Activated T-cell treated with anti-CD3 and anti-CD28 coated beads, Interleukin-2, amount 50 U/mL, for 1 hour (primary cell): ENCODE measurements around the gene GASK1B.
A peak's percentile ranks its signal among the peaks of the same experiment; 100 is the strongest.

ENCODE experiments used
- DNase-seq: peaks from one replicate; pipeline ENCODE4 v3.0.0-alpha.2; 2020

The GASK1B gene

DNA sequence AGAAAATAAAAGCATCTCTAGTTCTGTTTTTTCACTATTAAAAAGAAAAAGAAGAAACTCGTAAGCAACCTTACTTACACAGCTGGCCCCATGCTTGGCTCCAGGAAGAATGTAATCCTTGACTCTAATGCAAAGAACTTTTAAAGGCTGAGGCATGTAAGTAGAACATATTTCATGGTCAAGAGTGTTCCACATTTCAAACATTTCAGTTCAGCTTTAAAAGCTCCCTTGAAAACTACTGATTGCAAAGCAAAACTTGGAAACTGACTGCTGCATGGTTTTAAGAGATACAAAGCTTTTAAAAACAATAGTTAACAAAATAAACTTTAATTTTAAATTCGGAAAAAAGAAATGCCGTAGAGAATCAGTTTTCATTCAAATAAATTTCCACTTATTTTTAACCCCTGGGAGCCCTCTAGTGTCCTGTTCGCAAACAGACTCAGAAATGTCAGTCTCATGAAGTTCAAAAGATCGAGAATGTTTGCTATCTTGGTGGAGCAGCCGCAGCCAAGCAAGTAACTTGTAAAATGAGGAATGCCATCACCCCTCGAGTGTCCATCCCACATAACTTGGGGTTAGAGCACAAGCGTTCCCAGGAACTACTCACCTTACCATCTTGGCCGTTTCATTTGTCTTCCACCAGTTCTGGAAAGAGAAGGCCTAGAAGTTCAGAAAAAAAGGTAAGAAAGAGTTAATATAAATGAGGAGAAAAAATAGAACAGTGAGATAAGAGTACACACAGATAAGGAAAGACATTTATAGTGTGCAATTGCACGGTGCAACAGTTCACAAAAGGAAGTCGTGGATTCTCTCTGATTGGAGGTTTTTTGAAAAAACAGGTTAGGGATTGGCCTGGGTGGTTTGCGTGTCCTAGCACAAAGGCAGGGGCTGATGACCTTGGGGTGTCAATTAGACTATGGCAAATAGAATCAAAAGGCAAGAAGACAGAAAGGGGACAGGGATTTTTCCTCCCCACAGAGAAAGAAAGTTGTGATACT is at the start of gene GASK1B:
TSS of gene GASK1B (minus strand) at position 765 of the 998 bp plus-strand sequence. CDS start 1,650 bp downstream, outside the sequence.
- DNase-seq: no peak

DNA sequence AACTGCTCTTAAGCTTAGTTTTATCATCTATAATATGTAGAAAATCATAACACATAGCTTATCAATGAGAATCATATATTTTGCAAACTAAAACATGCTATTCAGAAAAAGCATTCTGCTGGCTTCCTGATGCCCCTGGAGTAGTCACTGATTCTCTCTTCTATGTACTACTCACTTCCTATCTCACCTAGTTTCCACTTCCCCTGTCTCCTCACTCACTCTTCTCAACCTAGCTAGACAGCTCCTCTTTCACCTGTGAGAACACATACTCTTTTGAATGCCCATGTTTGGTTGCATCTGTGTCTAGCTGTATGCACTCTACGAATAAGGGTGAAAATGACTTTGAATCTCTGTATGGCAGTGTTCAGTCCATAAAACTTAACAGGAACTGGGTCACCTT is 46.8 kb upstream of the GASK1B start:
- DNase-seq: no peak

DNA sequence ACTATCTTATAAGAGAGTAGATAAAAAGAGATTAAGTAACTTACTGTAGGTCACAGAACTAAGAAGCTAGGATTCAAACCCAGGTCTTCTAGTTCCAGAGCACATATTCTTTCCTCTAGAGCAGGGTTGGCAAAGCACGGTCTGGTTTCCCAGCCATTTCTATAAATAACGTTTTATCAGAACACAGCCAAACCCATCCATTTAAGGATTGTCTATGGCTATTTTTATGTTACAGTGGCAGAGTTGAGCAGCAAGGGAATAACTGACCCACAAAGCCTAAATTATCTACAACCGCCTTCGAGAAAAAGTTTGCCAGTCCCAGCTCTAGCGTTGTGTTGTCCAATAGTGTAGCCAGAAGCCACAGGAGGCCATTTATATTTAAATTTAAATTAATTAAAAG is 44.9 kb upstream of the GASK1B start:
- DNase-seq: no peak

DNA sequence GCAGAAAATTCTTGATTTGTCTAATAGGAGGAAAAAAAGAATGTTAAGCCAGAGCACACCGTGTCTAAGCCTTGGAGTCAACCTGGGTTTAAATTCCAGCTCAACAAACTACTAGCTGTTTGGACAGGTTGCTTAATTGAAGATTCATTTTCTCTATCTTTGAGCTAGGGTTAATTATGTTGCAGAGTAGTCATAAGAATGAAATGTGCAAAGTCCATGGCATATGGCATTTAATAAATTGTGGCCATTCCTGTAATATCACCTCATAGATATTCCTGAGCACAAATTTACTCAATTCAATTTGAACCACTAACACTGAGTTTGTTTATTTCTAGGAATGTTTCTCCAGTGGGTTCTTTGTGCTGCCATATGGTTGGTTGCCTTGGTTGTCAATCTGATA is 42.0 kb upstream of the GASK1B start:
- no peak for DNase-seq

DNA sequence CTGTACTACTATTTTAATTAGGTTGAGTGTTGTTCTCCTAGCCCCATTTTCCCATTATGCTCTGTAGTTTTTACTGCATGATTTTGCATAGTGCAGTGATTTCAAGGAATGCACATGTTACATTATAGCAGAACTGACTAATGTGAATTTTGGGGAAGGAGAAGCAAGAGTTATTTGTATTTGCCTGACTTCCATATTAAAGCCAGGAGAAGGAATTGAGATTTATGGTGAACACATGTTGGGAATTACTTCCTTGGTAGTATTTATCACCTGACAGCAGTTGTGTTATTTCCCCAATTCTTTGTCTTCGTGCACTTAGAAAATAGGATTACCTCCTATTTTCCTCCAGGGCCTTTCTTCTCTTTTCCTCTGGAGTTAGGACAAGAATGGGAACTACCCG is 40.6 kb upstream of the GASK1B start:
- no peak for DNase-seq

DNA sequence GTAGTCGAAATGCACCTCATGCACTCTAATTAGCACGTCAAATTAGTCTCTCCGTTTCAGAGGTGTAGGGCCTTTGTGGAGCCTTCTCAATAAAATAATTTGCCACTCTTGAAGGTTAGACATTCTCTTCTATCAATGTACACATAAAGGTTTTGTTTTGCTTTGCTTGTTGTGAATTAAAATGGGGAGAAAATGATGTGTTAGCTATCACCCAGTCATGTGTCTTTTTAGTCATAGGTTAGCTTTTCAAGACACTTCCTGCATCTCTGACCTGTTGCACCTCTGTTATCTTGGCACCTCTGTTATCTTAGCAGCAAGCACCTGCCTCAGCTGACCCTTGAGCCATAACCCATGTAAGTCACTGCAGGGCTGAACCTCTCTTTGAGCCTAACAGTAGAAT is 38.4 kb upstream of the GASK1B start:
- DNase-seq: no peak

DNA sequence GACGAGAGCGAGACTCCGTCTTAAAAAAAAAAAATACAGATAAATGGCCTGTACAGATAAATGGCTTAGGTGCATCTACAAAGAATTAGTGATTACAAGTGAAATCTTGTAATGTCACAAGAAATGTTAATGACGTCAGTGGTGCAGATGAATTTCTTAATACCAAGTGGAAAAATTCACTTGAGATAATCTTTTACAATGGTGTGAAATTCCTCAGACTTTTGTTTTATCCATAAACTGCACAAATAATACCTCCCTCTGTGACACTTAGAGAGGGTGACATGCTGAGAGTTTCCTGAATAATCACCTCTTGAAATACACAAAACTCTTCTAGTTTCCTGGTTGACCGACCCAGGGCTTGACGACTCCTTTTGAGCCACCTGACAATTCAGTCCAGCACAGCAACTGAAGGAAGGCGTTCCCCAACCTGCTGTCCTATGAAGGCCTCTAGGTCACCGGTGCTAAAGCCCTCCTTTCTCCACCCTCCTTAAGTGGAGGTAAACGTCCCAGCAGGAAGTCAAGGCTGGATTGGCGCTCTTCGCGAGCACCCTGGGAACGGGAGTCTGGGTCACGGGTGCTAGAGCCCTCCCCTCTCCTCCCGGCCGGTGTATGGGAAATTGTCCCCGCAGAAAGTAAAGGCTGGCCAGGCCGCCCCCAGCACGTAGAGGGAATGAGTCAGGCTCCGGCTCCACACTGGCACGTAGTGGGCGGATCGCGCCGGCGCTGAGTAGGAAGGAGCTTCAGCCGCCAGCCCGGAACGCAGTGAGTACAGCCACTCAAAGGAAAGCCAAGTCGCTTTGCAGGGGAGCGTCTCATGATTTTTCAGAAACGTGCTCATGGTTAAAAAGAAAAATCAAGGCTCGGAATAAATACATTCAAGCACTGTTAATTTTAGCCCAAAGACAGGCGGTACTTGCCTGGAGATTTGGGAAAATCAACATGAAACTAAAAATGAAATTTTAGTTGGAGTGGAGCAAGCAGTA is 37.3 kb upstream of the GASK1B start, which contains the start of gene TMEM144:
TSS of gene TMEM144 (plus strand) at position 662 of the 983 bp plus-strand sequence. CDS start 2,182 bp downstream, outside the sequence.
- DNase-seq: peak; percentile 19

DNA sequence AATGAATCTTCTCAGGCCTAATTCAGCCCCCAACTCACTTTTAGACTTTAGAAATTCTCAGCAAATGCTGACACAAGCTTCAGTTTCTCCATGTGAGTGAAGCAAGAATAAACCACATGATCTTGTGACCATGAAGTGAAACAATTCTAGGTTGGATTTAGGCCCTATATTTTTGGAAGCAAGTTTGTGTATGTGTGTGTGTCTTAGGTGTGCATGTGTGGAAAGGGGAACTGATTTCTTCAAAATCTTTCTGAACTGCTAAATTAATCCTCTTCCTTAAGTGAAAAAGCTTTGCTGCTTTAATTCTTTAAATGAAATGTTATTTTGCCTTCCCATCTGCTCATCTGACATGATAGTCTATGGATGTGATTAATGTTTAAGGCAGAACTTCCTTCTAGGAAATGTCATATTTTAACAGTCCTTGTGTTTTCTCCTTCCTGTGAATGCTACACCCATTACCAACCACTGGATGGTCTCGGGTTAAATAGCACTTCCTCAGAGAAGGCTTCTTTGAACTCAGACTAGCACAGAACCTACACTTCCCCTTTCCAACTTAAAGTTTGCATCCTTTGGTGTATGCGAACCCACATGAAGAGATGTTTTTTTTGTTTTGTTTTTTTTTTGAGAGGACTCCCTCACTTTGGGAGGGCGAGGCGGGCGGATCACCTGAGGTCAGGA is 36.3 kb upstream of the GASK1B start:
- DNase-seq: no peak

DNA sequence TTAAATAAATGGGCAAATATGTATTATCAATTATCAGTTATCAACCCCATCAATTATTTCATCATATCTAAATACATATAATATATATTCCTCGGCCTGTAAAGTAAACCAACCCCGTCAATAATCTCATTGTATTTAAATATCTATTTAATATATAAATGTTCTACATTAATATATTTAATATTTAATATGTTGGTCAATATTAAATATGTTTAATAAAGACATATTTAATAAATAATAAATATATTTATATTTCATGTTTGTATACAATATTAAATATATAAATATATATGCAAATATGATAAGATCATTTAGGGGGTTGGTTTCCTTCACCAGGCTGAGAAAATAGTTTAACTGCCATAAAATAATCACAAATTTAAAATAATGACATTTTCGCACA is 31.1 kb upstream of the GASK1B start:
- DNase-seq: no peak

DNA sequence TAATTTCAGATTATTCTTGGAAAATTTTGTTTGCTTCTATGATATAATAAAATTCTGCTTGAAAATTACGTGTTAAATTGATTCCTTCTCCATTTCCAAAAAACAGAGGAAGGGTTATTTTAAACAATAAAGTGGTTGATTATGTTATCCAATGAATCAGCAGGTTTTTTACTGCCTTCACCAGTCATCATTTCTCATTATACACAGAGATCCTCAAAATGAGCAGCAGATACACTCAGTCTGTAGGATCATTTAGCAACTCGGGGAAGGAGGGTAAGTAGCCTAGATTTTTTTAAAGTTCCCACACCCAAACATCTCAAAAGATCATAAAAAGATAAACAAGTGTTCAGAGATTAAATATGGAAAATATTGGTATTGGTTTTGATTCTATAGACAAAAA is 30.6 kb upstream of the GASK1B start:
- no peak for DNase-seq

DNA sequence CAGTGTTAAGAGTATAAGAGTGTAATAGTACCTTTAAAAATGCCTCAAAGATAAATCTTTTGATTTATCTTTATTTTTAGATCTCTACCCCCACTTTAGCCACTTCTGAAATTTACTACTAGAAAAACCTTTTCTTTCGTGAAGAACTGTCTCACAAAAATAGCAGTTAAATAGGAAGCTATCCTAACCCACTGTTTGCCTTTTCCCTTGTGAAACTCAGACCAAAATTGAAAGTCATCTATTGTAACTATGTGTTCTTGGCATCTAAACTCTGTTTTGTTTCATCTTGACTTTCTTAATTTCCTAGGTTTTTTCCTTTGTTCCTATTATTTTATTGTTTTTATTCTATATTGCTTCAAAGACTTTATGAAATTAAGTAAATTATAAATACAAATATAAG is 29.7 kb upstream of the GASK1B start:
- DNase-seq: no peak

DNA sequence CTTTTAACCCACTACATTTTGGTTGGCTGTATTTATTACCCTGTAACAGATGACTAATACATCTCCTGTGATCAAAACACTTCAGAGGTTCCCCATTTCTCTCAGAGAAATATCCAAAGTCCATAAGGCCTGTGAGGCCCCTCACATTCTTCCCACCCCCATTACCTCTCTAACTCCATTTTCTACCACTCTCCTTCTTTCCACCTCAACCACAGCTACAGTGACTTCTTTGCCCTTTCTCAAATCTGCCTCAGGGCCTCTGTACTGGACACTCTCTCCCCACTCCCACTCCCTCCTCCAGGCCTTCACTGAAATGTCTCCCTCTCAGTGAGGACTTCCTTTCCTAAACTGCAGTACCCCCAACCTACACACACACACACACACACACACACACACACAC is 29.1 kb upstream of the GASK1B start:
- DNase-seq: no peak

DNA sequence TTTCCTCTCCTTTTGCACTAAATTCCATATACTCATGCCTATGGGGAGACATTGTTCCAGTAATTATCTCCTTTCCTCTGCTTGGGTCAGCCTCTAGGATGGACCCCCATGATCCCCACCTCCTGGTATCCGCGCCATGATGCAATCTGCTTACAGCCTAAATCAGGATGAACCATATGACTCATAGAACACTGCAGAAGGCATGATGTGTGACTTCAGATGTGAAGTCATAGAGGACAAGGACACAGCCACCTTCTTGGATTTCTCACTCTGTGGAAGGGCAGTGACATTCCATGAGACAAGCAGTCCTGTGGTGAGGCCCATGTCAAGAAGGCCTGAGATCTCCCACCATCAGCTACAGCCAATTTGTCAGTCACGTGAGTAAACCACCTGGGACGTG is 28.5 kb upstream of the GASK1B start:
- no peak for DNase-seq

DNA sequence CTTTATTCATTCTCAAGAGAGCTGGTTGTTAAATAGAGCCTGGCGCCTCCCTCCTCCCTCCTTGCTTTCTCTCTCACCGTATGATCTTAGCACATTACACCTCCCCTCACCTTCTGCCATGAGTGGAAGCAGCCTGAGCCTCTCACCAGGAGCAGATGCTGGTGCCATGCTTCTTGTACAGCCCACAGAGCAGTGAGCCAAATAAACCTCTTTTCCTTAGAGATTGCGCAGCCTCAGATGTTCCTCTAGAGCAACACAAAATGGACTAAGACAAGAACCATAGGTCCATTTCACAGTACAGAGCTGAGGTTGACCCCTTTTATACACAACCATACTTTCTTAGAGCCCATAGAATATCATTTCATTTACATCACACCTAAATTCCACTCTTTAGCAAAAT is 27.4 kb upstream of the GASK1B start:
- no peak for DNase-seq

DNA sequence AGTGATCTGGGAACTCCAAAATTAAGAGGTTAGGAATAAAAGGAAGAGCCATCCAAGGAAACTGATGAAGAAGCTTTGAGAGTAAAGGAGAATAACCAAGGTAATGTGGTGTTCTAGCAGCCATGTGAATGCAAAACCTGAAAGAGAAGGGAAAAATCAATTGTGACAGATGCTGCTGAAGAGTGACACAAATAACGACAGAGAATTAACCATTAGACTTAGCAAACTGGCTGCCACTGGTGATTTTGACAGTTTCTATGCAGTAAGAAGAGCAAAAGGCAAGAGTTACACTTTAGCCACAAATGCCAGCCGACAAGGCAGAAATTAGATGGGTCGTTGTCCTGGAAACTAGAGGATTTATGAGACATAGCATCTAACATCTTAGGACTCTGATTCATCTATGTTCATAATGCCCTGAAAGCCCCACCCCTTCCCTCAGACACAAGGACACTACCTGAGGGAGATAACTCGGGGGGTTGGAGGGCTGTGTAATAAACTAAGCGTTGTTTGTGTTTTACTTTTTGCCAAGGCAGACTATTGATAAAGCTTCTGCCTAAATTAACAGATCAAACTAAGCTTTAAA is 24.5 kb upstream of the GASK1B start:
- DNase-seq: no peak

DNA sequence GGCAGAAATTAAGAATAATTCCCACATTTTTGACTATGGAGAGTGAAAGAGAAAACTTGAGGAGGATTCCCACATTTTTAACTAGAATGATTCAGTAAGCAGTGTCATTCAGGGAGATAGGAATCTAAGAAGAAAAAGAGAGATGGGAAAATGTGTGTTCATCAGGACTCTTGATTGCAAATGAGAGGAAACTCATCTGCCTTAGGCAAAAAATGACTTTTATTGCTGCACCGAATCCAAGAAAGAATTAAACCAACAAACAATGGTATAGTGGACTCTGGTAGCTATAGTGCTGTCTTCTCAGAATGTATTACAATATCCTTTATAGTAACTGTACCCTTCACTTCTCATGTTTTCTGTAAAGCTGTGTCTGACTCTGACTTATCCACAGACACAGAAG is 22.5 kb upstream of the GASK1B start:
- DNase-seq: no peak

DNA sequence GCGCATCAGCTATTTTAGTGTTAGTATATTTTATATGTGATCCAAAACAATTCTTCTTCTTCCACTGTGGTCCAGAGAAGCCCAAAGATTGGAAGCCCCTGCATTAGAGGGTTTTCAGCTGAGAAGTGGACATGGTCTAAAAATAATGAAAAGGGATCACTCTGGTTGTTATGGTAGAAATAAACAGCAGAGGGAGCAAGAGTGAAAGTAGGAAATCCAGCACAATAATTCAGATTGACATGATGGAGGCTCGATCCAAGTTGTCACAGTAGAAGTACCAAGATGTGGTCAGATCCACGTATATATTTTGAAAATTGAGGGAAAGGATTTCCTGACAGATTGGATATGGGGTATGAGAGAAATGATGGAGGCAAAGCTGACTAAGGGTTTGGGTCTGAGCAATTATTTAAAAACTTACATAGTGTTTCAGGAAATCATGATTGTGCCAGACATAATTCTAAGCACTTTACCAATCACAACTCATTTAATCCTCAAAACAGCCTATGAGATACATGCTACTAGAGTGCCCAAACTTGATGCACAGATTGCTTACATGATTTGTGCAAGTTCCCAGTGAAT is 20.4 kb upstream of the GASK1B start:
- no peak for DNase-seq

DNA sequence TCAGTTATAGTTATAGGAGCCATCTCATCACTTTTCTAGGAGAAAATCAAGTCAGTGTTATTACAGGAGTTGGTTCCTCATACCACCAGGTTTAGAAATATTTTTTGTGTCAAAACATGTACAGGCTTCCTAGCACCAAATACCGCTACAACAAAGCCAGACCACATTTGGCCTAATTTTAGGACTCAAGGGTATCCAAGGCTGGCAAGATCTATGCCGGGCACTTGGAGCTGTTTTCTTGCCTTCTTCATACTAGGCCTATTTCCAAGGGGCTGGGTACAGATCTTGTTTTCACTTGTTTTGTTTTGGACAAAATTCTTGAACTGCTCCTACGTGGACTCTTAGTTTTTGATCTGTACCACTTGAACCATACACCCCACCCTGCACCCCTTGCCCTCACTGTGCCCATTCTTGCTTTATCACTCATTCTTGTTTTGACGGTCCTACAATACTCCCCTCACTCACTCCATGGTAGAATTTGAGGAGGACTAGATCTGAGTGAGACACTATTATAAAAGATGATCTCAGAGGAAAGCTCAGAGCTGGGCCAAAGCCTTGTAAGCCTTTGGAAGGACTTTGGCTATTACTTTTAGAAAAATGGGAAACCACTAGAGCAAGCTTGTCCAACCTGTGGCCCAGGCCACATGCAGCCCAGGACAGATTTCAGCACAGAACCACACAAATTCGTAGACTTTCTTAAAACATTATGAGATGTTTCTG is 19.8 kb upstream of the GASK1B start:
- DNase-seq: no peak

DNA sequence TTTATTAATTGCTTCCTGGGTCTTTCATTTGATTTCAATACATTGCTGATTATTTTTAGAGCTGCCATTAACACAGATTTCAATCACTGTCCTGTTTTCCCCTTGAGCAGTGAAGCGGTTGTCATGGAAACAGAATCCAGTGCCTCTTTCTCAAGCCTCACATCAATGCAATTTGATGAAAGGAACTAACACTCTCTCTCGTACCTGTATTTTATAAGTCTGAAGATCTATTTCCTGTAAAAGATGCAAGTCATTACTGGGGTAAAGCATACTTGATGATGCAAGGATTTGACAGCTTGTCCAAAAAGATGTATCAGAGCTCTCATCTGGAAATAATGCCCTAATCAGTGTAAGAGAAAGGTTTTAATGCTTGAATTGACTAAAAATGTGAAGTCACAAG is 17.9 kb upstream of the GASK1B start:
- DNase-seq: no peak

DNA sequence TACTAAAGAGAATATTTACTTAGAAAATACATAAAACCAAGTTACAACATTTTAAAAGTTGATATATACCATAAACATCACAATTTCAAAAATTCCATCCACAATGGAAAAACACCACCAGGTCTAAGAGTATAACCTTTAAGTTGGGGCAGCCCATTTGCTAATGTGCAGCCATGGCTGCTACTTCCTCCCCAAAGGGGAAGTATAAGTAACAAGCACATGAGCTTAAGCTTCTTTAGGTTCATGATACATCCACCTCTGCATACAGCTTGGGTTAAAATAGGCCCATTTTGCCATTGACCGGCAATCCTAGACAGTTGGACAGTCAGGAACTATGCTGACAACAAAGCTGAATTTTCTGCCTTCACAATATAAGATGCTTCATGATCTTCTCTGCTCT is 16.6 kb upstream of the GASK1B start:
- no peak for DNase-seq

DNA sequence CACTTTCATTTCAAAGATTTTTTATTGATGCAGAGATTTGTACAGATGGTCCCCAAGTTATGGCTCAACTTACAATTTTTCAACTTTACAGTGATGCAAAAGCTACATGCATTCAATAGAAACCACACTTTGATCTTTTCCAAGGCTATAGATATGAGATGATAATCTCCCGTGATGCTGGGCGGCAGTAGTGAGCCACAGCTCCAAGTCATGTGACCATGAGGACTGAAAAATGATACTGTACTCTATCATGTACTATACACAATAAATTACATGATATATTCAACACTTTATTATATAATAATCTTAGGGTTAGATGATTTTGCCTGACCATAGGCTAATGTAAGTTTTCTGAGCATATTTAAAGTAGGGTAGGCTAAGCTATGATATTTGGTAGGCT is 14.0 kb upstream of the GASK1B start:
- no peak for DNase-seq
